Left renal pelvis (tissue), 4 donors: ENCODE results near the gene CHD8. TPM values are rescaled to one million over a fixed set of nuclear protein-coding genes. Genes with fewer than 3 reads are reported as not detected.
"Not testable (repeated sequence)": the region's sequence is repeated elsewhere in the genome, so short reads cannot be mapped to it uniquely, and the experiment has no call there.

Experiments
- DNase-seq, 4 donors: peaks; one replicate each; pipeline ENCODE4 v3.0.0-alpha.2; 2013; ENCODE audit warnings: low read depth in 4 of 4, low spot score in 3 of 4
- polyA plus RNA-seq, 4 donors: library from polyadenylated mRNA; unstranded; fragments of 120-200 nt; gene quantifications; one replicate each; pipeline ENCODE4 v1.2.1, GENCODE V29; 2013; ENCODE audit not compliant: insufficient read length in 4 of 4

CHD8 gene
- polyA plus RNA-seq = 10 to 100 TPM; 62.1 to 78.4 (median 73.6) TPM

DNA sequence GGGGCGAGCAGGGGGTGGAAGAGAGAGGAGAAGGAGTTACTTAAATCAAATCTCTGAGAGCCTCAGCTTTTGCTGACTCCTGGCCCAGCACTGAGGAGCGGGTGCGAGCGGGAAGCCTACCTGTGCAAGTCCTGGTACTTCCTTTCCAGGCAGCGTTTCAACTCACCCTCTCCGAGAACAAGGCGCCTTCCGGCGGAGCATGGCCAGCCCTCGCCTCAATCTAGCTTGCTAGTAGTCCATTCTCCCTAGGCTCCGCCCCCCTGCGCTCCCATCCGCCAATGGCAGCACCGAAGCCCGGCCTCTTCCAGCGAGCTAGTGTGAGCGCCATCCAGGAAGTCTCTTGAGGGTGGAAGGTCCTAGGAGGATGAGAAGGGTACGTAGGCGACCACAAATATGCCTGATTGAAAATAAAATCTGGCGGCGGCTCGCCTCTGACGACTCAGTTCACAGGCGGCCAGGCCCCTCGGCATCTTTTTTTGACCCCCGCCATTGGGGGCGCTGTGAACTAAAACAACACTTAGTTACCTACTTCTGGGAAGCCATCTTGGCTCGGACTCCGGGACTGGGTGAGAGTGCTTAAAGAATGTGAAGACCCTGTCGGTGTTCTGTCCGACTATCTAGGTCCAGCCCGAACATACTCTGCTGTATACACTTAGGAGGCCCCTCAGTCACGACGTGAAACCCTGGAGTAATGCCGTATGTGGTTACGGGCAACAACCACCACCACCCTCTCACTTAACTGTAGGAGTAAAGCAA lies at the start of gene CHD8:
Gene CHD8 (minus strand): TSS at position 212 of the 756 bp plus-strand sequence. CDS start 24,480 bp downstream, outside the sequence.
- peak; percentile 97 to 99 (median 99) for DNase-seq

DNA sequence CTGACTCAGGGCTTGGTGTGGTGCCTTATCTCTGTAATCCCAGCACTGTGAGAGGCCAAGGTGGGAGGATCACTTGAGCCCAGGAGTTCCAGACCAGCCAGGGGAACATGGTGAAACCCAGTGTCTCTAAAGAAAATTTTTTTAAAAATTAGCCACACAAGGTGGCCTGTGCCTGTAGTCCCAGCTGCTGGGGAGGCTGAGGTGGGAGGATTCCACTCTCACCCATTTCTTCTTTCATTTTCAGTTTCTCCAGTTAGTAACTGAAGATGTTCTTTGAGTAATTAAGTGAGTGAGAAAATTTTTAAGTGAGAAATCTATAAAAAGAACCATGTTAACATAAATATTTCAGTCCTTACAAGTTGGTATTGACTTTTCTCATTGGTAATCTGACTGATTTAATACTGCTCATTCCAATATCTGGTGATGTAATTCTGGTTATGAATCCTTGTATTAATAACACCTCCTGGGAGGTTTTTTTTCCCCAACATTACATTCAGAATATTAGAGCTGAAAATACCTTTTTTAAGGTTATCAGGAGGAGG lies 49.2 kb upstream of the CHD8 start:
- no peak for DNase-seq

GRCh38 chr14:21503376-21503775 lies 47.5 kb upstream of the CHD8 start:
- DNase-seq = no peak

- no peak for DNase-seq
Observed at GRCh38 chr14:21501568-21501967, 45.6 kb upstream of the CHD8 start.

DNA sequence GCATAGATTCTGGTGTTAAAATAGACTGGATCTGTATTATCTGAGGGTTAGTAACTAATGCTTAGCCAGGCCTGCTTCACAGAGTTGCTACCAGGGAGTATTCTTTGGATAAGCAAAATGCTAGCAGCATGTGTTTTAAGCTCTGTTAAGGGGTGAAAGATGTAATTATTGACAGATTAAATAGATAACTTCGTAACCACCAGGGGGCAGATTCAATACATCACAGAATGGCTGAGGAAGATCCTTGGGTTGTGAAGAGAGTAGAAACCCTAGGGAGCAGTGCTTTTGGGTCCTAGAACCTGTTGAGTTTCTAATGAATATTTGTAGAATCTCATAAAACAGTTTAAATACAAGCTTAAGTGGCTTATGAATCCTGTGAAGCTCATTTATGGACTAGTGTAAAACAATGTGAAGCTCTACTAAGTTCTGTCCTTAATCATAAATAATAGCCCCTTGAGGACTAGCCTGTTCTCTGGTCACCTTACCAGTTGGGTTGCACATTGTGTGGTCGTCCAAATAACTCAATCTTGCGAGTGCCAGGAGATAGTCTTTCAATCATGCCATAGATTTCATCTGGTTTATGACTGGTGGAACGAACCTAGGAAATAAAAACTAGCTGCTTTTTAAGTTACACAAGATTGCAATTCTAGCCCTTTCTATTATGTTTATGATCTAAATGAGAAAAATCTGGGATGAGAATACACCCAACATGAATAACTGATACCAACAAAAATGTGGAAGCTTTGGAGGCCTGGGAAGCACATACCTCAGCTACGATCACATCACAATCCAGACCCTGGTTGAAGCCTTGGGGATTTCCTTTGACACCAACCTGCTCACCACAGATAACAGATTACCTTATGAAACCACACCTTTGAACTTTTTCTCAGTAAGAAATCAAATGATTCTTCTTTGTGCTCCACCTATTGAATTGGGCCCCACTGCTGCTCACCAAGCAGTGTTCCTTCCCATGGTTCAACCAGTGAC lies 42.9 kb upstream of the CHD8 start:
- DNase-seq = peak in 1 of 4 donors; percentile 38

DNA sequence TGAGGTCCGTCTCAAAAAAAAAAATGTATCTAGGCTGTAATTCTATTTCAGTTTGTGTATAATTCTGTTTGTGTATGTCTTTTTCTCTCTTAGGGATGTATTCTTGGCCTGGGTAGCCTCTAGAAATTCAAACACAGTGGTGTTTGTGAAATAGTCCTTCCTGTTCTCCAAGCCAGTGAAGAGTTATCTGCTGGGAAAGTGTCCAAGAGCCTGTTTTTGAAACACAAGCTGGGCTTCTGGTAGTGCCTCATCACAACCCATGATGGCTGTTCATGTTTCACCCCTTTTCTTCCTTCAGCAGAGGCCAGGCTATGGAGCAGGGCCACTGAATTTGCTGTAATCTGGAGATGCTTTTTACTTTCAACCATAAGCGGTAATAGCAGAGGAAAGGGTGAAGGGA lies 40.5 kb upstream of the CHD8 start:
- no peak for DNase-seq

- no peak for DNase-seq
Observed at GRCh38 chr14:21494902-21495762, 39.2 kb upstream of the CHD8 start.

- no peak for DNase-seq
Observed at GRCh38 chr14:21486640-21487087, 30.7 kb upstream of the CHD8 start.

GRCh38 chr14:21476925-21477681 lies 21.2 kb upstream of the CHD8 start, which contains the start of the genes RAB2B and TOX4:
TSS of gene RAB2B (minus strand) at chr14:21476959. CDS start at chr14:21476872, 87 bp downstream.
TSS of gene TOX4 (plus strand) at chr14:21477195. CDS start at chr14:21477279, 84 bp downstream.
- peak; percentile 96 to 98 (median 98) for DNase-seq

- peak in 2 of 4 donors; percentile 59 to 72 for DNase-seq
Observed at GRCh38 chr14:21476523-21476924, 20.6 kb upstream of the CHD8 start.

DNA sequence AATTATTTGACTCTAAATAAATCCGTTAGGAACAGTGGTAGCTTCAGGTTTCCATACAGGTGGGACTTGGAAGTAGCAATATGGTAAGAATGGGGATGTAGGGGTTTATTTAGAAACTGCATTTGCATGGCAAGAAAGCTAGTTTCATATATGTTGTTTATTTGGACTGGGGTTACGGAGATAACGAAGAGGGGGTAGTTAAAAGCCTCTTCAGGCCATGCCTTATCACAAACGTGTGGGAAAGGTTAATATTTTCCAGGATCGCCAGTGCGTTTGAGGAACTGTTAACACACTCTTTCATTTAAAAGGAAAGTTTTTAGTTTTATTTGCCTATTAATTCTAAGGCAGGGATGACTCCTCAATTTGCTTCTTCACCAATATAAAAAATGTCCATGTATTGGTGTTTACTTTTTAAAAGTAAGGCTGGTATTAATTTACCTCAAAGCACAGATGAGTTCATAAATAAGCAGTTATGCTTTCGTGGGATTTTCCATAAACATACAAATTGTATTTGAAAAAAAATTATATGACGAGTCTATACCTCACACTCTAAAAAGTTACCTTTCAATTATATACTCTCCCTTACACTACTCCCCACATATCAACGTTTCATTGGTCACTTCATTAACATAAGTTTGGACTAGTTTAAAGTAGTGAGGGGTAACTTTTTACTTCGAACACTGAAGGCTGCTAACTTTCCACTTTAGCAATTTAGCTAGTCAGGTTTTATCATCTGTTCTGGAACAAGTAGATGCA lies 20.0 kb upstream of the CHD8 start:
- no peak for DNase-seq

DNA sequence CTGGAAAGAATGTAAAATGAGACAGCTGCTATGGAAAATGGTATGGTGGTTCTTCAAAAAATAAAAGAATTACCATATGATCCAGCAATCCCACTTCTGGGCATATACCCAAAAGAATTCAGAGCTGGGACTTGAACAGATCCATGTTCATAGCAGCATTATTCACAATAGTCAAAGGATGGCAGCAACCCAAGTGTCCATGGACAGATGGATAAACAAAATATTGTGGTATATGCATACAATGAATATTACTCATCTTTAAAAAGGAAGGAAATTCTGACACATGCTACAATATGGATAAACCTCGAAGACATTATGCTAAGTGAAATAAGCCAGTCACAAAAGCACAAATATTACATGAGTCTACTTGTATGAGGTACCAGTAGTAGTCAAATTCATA lies 11.7 kb upstream of the CHD8 start:
- DNase-seq = no peak

DNA sequence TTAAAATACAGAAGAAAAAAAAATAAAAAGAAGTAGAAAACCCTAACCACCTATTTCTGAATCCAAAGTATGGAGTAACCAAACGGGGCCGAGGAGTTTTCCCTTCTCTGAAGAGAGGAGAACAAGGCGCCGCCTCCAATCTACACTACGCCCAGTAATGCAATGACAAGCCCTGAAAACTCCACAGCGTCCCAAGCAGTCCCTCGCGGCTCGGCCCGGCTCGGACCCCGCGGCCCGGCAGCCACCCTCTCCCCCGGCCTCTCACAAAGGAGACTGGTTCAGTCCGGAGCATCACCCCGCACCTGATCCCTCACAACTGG lies 371 bp downstream of the CHD8 start:
- DNase-seq = no peak

DNA sequence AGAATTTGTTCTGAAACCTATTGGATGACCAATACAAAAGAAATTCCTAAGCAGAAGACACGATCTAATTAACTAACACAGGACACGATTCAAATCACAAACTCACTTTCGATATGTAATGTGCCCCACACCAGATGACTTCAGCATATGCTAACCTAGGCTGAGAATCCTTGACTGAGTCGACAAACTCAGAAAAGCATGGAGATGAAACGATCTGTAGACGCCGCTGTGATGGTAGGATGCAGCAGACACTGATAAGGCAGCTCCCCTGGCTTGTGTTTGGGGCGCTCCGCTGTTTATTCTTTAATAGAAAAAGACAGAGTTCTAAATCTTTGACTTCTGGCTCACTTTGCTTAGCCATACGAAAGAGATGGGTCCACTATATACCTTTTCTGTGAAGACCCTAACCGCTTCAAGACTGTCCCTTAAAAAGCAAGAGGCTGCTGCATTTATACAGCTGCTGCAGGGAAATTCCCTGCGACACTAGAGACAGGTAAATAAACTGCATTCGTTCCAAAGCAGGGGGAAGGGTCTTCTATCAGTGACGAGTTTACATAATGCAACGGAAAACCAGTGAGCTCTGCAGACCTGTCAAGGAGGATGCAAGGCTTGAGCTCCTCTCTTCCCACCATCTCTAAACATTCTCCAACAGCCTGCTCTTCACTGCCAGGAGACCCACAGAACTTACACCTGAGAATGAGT lies 929 bp downstream of the CHD8 start:
- DNase-seq = no peak

- no peak for DNase-seq
Observed at GRCh38 chr14:21449899-21450216, 6.1 kb downstream of the CHD8 start.

DNA sequence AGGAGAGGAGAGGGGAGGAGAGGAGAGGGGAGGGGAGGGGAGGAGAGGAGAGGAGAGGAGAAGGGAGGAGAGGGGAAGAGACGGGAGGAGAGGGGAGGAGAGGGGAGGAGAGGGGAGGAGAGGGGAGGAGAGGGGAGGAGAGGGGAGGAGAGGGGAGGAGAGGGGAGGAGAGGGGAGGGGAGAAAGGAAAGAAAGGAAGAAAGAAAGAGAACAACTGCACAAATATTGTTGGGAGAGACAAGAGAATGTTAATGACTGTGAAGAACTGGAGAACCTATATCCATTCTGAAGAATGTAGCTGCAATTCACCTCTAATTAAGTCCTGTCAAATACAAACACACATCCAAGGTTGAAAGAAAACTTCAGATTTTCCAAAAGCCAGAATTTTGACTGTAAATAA lies 13.3 kb downstream of the CHD8 start:
- DNase-seq = not testable (repeated sequence)

DNA sequence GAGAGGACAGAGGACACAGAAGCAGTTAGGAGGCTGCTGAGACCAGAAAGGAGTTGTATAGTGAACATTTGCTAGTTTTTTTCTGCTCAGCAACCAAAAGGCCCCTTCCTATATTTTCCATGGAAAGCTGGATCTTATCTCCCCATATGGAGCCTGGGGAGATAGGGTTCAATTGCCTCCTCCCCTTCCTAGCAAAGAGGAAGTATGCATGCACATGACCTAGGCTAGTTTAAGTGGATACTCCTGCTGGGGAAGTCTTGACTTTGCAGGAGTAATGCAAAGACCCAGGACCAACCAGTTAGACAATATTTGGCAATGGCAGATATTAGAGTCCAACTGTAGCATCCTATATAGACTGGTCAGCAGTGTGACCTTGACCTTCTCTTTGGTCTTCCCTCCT lies 15.1 kb downstream of the CHD8 start:
- no peak for DNase-seq
